HG03159 (cell line): Measurements from ENCODE around the gene GPR146.
A peak's percentile ranks its signal among the peaks of the same experiment; 100 is the strongest.

Experiments
- ATAC-seq: cut with Tn5 transposase; IDR thresholded peaks from one replicate; pipeline ENCODE4 v1.9.1; 2021; ENCODE audit warnings: mild to moderate bottlenecking, moderate library complexity; ENCODE audit not compliant: unreplicated experiment

GPR146 gene

DNA sequence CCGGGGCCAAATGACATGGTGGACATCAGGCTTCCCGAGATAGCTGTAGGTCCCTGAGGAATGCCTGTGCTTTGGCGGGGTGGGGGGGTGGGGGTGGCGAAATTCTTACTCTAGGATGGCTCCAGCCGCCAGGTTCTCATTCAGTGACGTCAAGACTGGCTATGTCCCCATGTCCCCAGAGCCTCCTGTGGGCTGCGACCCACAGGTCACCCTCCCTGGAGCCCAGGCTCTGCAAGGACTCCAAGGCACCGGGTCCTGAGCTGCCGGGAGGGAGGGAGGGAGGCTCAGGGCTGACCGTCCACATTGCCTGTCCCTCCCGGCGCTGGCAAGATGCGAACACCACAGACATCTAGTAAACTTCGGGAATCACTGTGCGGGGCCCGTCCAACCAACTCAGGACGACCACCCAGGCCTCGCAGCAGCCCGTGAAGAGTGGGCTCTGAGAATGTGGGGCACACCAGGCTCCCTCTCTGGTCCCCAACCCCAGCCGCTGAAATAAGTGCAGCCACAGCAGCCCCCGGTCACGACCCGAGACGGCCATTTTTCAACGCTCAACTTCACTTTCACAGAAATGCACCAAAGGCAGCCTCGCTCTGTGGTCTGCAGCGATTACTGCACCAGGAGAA lies 12.6 kb downstream of the GPR146 start:
- ATAC-seq = no peak

DNA sequence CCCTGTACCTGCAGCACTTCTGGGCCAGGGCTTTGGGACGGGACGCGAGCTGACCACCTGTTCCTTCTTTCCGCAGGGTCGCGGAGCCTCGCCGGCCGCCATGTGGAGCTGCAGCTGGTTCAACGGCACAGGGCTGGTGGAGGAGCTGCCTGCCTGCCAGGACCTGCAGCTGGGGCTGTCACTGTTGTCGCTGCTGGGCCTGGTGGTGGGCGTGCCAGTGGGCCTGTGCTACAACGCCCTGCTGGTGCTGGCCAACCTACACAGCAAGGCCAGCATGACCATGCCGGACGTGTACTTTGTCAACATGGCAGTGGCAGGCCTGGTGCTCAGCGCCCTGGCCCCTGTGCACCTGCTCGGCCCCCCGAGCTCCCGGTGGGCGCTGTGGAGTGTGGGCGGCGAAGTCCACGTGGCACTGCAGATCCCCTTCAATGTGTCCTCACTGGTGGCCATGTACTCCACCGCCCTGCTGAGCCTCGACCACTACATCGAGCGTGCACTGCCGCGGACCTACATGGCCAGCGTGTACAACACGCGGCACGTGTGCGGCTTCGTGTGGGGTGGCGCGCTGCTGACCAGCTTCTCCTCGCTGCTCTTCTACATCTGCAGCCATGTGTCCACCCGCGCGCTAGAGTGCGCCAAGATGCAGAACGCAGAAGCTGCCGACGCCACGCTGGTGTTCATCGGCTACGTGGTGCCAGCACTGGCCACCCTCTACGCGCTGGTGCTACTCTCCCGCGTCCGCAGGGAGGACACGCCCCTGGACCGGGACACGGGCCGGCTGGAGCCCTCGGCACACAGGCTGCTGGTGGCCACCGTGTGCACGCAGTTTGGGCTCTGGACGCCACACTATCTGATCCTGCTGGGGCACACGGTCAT lies 13.3 kb downstream of the GPR146 start:
- no peak for ATAC-seq

DNA sequence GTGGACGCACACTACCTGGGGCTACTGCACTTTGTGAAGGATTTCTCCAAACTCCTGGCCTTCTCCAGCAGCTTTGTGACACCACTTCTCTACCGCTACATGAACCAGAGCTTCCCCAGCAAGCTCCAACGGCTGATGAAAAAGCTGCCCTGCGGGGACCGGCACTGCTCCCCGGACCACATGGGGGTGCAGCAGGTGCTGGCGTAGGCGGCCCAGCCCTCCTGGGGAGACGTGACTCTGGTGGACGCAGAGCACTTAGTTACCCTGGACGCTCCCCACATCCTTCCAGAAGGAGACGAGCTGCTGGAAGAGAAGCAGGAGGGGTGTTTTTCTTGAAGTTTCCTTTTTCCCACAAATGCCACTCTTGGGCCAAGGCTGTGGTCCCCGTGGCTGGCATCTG lies 14.0 kb downstream of the GPR146 start:
- no peak for ATAC-seq

DNA sequence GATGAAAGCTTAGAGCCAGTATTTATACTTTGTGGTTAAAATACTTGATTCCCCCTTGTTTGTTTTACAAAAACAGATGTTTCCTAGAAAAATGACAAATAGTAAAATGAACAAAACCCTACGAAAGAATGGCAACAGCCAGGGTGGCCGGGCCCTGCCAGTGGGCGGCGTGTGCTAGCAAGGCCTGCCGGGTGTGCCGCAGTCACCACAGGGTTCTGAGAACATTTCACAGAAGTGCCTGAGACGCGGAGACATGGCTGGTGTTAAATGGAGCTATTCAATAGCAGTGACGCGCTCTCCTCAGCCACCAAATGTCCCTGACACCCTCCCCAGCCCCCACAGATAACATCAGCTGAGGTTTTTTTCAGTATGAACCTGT lies 14.5 kb downstream of the GPR146 start:
- ATAC-seq = no peak

DNA sequence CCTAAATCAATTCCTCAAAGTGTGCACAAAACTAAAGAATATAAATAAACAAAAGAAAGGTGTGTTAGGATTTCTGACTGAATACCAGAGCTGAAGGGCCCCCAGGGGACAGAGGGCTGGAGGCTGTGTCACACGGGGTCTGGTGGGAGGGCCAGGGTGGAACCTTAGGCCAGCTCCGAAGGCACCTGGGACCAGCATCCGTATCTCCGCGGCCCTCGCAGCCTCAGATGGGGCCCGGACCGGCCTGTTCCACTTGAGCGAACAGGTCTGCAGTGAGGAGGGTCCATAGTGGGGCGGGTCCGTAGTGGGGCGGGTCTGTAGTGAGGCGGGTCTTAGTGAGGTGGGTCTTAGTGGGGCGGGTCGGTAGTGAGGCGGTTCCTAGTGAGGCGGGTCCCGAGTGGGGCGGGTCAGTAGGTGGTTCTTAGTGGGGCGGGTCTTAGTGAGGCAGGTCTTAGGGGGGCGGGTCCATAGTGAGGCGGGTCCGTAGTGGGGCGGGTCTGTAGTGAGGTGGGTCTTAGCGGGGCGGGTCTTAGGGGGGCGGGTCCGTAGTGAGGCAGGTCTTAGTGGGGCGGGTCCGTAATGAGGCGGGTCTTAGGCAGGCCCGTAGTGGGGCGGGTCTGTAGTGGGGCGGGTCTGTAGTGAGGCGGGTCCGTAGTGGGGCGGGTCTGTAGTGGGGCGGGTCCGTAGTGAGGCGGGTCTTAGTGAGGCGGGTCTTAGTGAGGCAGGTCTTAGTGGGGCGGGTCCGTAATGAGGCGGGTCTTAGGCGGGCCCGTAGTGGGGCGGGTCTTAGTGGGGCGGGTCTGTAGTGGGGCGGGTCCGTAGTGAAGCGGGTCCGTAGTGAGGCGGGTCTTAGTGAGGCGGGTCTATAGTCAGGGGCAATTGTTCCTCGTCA lies 15.1 kb downstream of the GPR146 start:
- ATAC-seq = no peak

DNA sequence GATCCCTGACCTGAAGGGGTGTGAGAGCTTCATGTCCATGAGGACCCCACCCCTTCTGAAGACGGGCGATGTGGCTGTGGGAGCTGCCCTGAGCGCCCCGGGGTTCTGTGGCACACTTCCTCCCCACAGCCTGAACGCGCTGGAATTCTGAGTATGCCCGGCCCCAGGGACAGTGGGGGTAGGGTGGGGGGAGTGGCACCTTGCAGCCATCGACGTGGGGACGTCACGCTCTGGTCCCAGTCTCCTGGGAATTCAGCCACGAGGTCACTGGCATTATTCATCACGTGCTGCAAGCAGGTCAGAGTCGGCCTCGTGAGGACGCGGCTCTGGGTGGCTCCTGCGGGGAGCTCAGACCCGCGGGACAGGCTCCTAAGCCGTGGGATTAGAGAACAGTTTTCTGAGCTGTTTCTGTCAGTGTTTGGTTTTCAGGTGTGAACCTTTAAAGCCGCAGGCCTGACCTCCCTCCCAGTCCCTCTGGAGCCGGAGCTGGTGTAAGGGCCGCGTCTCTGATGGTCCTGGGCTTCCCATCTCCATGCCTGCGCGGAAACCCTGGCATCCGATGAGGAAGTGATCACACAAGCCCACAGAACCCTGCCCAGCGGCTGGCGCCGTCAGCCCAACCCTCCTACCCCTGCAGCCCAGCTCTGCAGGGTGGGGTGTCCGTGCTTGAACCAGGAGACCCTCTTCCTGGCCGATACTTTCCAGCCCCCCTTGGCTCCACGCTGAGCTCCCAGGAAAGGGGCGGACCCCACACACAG lies 16.1 kb downstream of the GPR146 start:
- no peak for ATAC-seq

DNA sequence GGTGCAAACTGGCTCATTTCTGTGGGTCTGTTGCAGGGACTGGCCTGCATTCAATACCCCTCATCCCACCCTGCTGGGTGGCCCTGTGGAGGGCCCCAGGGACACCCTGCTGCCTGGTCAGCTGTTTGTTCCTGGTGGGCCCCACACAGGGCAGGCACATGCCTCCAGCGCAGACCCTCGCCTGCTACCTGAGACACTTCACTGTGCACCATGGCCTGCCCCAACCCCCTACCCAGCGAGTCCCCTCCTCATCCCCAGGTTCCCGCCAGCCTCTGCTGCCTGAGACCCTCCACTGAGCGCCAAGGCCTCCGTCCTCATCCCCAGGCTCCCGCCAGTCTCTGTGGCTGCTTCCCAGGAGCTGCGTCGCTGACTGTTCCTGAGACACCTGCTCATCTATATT lies 16.8 kb downstream of the GPR146 start:
- ATAC-seq = no peak

DNA sequence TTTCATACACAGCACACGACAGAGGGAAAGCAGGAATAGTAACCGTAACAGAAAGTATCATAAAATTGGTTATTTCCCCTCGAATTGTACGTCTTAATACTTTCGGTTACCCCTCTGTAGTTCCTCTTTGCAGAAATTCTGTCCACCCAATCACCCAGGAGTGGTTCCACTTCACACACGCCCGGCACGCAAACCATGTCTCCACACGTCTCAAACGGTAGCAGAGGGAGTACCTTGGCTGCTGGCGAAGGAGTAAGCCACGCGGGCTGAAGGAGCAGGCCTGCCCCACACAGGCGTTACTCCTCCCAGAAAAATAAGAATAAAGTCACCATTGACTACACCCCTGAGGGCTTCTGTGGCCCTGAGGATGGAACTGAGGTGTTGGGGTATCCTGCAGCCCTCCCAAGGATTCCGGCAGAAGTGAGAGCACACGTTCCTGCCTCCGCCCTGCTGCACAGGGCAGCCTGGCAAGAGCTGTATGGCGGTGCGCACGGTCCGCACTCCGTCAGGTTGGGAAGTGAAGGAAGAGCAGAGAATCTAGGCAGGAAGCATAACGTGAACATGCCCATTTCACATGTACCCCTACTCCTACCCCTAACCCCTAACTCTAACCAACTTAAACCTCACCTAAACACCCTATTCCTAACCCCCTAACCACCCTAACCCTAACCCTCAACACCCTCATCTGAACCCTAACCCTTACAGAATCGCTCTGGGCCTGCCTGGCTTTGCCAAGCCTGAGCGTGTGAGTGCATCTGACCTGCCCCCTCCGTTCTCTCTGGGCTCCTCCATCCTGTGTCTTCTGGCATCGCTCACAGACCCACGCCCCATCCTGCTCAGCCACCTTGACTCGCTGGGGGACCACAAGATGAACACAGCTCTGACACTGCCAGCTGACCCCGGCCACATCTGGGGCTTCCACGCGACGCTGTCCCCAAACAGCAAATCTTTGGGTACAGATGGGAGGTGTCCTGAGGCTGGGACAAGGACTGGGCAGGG lies 18.2 kb downstream of the GPR146 start:
- peak; percentile 45 for ATAC-seq

DNA sequence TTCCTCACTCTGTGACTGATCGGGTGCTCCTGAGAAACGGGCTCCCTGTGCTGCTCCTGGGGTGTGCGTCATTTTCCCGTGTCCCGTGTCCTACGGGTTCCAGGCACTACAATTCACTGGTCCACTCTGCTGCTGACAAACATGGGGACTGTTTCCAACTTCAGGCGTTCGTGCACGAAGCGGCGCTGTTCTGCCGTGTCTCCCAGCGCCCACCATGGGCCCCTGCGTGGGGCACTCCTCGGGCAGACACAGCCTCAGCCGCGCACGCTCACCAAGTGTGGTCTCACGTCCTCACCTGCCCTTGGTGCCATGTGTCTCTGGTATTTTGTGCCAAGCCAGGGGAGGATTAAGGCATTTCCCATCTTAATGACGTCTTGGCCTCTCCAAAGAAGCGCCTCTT lies 19.0 kb downstream of the GPR146 start:
- no peak for ATAC-seq

DNA sequence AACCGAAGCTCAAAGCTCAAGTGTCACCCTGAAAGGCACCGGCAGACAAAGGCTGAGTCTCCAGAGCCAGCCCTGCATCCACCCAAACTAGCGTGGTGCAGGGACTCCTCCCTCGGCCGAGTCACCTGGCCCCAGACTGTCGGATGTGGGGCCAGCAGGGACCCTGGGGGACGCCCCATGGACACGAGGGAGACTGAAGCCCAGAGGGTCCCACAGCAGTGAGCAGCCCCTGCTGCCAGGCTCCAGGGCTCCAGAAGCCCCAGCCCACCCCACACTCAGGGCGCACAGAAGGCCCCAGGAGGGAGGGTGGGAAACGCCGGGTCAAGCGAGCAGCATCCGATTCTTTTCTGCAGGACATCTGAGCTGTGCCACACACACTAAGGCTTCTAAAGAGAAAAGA lies 20.2 kb downstream of the GPR146 start:
- ATAC-seq = no peak

DNA sequence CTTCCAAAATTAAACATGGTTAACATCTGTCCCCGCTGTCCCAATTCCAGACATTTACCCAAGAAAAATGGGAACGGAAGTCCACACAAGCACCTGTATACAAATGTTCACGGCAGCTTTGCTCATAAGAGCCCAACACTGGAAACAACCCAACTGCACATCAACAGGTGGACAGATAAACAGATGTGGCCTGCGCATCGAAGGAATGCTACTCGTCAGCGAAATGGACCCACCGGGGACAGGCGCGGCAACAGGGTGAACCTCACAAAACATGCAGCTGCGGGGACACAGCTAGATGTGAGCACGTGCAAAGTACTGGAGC lies 20.9 kb downstream of the GPR146 start:
- no peak for ATAC-seq

DNA sequence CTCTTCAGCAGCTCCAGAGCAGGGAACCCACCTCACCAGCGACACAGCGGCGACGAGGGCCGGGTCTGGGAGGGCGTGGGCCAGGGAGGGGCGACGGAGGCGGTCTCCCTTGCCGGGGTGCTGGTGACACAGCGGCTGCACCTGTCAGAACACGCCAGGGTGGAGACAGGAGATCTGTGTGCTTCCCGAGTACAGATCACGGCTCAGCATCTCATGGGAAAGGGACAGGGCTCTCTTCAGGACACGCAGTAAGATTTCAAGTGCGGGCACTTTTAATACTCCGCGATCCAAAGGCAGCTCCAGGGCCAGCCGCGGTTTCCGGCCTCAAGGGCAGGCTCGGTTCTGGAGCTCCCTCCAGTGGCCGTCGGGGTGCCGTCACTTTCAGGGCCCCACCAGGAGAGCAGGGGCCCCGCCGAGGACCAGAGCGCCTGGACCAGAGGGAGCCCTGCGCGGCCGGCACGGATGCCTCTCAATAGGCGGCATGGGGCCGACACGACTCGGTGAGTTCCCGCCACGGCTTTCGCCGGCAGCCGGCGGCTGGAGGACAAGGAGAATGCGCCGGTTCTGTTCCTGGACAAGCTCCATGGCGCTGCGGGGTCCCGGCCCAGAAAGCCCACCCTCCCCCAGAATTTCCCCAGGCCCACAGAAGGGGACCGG lies 21.4 kb downstream of the GPR146 start:
- peak; percentile 74 for ATAC-seq

DNA sequence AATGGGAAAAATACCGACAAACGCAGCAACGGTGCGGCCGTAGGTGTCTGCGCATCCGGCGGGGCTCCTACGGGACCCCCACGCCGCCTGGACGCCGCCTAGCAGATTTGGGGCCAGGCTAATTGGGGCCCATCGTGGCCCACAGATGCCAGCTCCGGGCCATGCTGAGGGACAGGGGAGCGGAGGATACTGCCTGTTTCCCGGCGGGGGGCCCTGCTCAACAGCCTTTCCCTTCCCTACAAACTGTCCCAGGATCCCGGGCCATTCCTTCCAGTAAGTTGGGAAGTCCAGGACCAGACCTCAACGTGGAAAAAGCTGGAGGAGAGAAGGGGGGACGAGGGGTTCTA lies 21.9 kb downstream of the GPR146 start:
- no peak for ATAC-seq

DNA sequence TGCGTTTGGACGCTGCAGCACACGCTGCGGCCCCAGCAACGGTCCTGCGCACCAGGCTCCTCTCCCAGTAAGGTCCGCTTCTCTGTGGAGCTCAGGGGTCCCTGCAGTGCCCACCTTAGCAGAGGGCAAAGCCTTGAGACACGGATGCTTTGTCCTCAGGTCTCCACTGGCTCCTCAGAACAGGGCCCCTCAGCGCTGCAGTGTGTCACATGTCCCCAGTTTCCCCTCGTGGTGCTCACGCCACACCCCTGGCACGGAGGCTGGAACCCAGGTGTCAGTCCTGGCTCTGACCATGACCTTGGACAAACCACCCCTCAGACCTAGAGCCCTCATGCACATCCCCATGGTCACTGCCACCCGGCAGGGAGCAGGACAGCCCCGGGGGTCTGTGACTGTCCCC lies 23.7 kb downstream of the GPR146 start:
- no peak for ATAC-seq

DNA sequence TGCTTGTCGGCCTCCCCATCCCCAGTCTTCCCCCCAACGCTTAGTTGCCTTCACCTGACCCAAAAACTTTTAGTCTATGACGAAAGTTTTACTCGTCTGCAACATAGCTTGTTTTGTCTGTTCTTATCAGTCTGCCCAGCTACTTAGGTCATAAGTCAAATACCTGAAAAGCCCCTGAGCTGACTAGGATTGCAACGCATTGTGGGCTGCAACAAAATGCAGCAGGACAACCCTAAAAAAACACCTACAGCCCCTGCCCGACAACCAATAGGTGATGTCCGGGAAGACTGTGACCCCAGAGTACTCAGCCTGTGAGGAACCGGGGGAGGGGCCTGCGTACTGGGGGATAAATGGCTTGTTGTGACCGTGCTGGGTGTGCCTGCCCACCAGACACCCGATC lies 24.3 kb downstream of the GPR146 start:
- no peak for ATAC-seq

DNA sequence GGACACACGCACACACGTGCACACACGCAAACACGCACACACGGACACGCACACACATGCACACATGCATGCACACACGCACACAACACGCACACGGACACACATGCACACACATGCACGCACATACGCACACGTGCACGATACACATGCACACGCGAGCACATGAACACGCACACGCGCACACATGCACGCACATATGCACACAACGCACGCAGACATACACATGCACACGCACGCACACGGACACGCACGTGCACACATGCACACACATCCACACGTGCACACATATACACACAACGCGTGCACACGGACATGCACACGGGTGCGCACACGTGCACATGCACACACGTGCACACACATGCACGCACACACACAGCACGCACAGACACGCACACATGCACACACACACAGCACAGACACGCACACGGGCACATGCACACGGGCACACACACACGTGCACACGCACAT lies 26.2 kb downstream of the GPR146 start:
- ATAC-seq = no peak

DNA sequence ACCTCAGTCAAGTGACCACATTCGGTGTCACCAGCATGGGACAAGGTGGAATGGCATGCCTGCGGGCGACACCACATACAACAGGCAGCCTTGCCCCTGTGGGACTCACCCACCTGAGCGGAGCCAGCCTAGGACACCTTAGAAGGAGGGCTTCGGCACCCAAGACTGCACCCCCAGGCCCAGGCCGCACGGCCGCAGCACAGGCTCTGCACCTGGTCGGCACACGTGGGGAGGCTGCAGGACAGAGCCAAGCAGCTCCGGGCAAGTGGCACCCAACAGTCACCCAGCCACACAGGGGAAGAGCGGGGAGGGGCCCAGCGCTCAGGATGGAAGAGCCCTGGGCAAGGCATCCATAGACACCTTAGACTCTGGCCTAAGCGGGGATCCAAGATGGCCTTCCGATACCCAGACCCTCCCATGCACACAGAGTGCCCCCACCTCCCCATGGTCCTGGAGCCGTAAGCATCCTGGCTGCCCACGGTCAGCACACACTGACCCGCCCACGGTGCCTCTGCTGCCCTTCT lies 27.4 kb downstream of the GPR146 start:
- ATAC-seq = no peak

DNA sequence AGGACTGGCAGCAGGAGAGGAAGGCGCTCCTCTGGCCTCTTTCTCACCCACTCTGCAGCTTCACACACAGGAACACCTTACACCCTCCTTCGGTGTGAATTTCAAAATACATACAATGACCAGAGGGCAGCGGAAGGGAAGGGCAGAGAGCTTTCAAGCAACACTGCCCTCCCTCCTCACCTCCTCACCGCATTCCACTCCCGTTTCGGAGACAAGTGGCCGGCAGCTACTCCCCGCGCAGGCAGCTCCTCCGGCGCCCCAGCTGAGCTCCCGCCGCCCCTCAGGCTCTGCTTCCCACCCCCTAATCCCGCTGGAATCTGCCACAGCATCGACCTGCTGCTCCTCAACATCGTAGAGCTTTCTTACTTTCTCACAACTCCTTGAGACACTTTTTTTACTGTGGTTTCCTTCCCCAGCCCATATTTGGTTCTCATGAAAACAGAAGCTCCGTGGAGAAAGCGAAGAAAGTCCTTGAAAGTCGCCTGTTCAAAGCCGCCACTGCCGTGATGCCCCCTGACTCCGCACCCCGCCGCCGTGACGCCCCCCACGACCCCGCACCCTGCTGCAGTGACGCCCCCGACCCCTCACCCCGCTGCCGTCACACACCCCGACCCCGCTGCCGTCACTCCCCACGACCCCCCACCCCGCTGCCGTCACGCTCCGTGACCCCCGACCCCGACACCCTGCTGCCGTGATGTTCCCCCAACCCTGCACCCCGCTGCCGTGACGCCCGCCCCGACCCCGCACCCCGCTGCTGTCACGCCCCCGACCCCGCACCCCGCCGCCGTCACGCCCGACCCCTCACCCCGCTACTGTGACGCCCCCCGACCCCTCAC lies 29.0 kb downstream of the GPR146 start:
- no peak for ATAC-seq
